HUES64 (cell line): ENCODE measurements around the gene THBS2.

ENCODE experiments used
- H3K27ac ChIP-seq: 2 replicates; pipeline ENCODE4 v1.7.0; 2013; ENCODE audit warnings: low read depth, low read length, inconsistent platforms
- H3K27me3 ChIP-seq: 2 replicates; pipeline ENCODE4 v1.6.1; 2013; ENCODE audit warnings: mild to moderate bottlenecking, low read length; ENCODE audit not compliant: insufficient read depth
- H3K36me3 ChIP-seq: 2 replicates; pipeline ENCODE4 v1.6.1; 2013; ENCODE audit warnings: mild to moderate bottlenecking, low read length; ENCODE audit not compliant: insufficient read depth
- H3K4me1 ChIP-seq: 2 replicates; pipeline ENCODE4 v1.6.1; 2013; ENCODE audit warnings: mild to moderate bottlenecking, low read length, moderate library complexity; ENCODE audit not compliant: insufficient read depth
- H3K4me3 ChIP-seq: 2 replicates; pipeline ENCODE4 v1.5.1; 2013; ENCODE audit warnings: mild to moderate bottlenecking, low read length, moderate library complexity
- H3K9ac ChIP-seq: 2 replicates; pipeline ENCODE4 v1.6.1; 2013; ENCODE audit warnings: mild to moderate bottlenecking, low read depth, low read length
- H3K9me3 ChIP-seq: 2 replicates; pipeline ENCODE4 v1.6.1; 2013; ENCODE audit warnings: low read depth, low read length; ENCODE audit not compliant: insufficient read depth
- WGBS: fragments of 150-250, 120-280 bp; methylation state at CpG from one replicate; pipeline ENCODE4 v1.1.7; 2013; ENCODE audit warnings: missing lambda C conversion rate; 5-methylcytosine and 5-hydroxymethylcytosine counted together

The THBS2 gene

DNA sequence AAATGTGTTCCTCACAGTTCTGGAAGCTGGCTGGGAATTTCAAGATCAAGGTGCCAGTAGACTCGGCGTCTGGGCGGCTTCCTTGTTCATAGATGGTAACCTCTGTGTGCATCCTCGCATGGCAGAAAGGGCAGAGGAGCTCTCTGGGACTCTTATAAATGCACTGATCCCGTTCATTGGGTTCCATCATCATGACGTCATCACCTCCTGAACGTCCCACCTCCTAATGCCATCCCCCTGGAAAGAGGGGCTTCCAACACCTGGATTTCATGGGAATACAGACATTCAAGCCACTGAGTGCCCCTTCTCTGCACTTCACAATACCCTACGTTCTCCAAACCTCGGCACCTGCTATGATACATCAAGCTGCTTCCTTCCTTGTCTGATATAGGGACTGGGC is 37.5 kb upstream of the THBS2 start:
- Histone ChIP-seq H3K4me1 (peaks cover 5% of the 10 kb centered on the region; the same call in 1 of the 2 replicates), H3K4me3 (no peak overlapping the region), H3K36me3 (no peaks in the 10 kb centered on the region), H3K9me3 (no peaks in the 10 kb centered on the region), H3K9ac (no peak overlapping the region), H3K27me3 (no peaks in the 10 kb centered on the region), H3K27ac (no peak overlapping the region)
- WGBS, result 93% methylated on average over 9 of the region's 9 CpGs

DNA sequence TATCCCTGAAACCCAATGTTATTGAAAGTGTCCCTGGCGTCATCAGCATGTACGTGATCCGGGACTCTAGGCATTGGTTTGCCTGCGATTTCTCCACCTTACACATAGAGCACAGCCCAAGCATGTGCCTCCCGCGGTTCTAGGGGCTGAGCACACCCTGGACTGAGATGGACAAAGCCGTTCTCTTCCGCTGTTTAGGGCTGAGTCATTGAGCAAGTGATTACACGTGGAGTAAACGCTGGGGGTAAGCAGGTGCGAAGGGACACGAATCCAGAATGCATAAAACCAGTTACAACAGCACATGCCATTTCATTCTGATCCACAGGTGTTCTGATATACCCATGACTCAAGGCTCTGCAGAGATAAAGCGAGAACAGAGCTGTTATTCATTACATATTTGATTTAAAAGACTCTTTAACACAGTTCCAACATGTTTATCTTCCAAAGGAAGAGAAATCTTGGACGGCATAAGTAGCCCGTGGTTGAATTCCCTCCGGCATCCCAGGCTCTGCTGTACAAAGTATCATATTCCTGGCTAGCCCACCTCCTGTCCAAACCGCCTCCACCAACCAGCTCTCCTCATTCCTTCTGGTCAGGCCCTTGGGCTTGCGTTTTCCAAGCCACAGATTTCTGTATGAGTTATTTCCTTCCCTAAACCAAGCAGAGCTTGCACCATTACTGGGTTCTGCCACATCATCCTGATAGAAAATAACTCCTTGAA is 36.1 kb upstream of the THBS2 start:
- H3K4me1 ChIP-seq, result peaks cover 5% of the 10 kb centered on the region; the same call in 1 of the 2 replicates
- H3K27ac ChIP-seq, result no peak overlapping the region
- no peaks in the 10 kb centered on the region for H3K9me3 ChIP-seq
- H3K9ac ChIP-seq, result no peak overlapping the region
- WGBS, result 95% methylated on average over 18 of the region's 18 CpGs
- no peaks in the 10 kb centered on the region for H3K36me3 ChIP-seq
- no peak overlapping the region for H3K4me3 ChIP-seq
- no peaks in the 10 kb centered on the region for H3K27me3 ChIP-seq

DNA sequence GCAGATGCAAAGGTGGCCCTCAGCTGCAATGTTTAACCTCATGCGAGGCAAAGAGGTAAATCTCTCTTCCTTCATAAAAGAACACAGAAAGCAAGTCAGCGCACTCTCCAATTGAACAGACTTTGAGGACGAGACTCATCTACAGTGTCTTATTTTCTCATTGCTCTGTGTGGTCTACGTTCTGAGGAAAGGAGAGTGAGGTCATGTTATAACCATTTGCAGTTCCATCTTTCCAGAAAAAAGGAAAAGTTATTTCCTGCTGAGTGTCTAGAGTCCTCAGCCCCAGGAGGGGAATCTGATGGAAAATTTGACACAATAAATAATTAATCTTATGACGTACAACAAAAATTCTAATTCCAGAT is 35.6 kb upstream of the THBS2 start:
- Histone ChIP-seq H3K9me3 (no peaks in the 10 kb centered on the region), H3K27ac (no peak overlapping the region), H3K27me3 (no peaks in the 10 kb centered on the region), H3K4me3 (no peak overlapping the region), H3K9ac (no peak overlapping the region), H3K36me3 (no peaks in the 10 kb centered on the region), H3K4me1 (peaks cover 5% of the 10 kb centered on the region; the same call in 1 of the 2 replicates)
- 94% methylated on average over 5 of the region's 5 CpGs for WGBS

DNA sequence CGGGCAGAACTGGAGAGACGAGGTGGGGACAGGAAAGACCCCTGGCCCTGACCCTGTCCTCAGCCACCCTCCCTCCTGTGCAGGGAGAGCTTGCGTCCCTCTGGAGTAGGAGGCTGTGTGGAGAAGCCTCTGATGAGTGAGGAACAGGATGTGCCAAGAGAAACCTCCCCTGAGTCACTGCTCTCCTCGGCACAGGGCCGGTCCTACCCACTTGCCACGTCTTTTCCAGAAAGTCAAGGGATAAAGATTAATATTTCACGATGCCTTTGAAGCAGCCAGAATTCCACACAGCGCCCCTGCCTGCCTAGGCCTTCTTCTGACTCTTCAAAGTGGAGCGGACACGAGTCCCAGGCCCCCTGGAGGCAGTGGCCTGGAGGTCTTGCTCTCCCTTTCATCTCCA is 34.9 kb upstream of the THBS2 start:
- no peaks in the 10 kb centered on the region for H3K9me3 ChIP-seq
- H3K27ac ChIP-seq, result no peak overlapping the region
- WGBS, result 94% methylated on average over 9 of the region's 10 CpGs
- H3K4me1 ChIP-seq, result peaks cover 5% of the 10 kb centered on the region; the same call in 1 of the 2 replicates
- no peaks in the 10 kb centered on the region for H3K36me3 ChIP-seq
- H3K4me3 ChIP-seq, result no peak overlapping the region
- no peaks in the 10 kb centered on the region for H3K27me3 ChIP-seq
- H3K9ac ChIP-seq, result no peak overlapping the region

DNA sequence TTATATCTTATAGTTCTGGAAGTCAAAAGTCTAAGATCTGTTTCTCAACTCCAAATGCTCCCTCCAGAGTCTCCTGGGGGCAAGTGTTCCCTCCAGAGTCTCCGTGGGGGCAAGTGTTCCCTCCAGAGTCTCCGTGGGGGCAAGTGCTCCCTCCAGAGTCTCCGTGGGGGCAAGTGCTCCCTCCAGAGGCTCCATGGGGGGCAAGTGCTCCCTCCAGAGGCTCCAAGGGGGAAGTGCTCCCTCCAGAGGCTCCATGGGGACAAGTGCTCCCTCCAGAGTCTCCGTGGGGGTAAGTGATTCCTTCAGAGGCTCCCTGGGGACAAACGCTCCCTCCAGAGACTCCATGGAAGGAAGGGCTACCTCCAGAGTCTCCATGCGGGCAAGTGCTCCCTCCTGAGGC is 34.0 kb upstream of the THBS2 start:
- Histone ChIP-seq H3K27ac (no peak overlapping the region), H3K4me1 (peaks cover 2% of the 10 kb centered on the region; the same call in 1 of the 2 replicates), H3K36me3 (no peaks in the 10 kb centered on the region), H3K4me3 (no peak overlapping the region), H3K9ac (no peak overlapping the region), H3K9me3 (no peaks in the 10 kb centered on the region), H3K27me3 (no peaks in the 10 kb centered on the region)
- 83% methylated on average over 6 of the region's 6 CpGs for WGBS

DNA sequence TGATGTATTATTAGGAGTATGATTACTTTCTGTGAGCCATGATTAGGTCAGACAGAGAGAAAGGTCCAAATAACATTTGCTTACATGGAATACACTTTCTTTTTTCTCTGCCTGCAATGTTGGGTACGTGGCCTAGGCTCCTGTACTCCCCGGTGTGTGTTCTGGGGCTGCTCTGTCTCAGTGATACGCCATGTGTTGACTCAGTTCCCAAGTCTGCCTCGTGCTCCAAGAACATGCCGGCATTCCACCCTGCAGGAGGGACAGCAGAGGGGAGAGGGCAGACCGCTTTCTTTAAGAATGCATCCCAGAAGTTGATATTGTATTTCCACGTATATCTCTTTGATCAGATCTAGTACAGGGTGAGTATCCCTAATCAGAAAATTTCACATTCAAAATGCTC is 33.3 kb upstream of the THBS2 start:
- H3K4me3 ChIP-seq, result no peak overlapping the region
- no peaks in the 10 kb centered on the region for H3K36me3 ChIP-seq
- H3K27ac ChIP-seq, result no peak overlapping the region
- H3K27me3 ChIP-seq, result no peaks in the 10 kb centered on the region
- no peaks in the 10 kb centered on the region for H3K4me1 ChIP-seq
- no peaks in the 10 kb centered on the region for H3K9me3 ChIP-seq
- H3K9ac ChIP-seq, result no peak overlapping the region
- 90% methylated on average over 6 of the region's 7 CpGs for WGBS

DNA sequence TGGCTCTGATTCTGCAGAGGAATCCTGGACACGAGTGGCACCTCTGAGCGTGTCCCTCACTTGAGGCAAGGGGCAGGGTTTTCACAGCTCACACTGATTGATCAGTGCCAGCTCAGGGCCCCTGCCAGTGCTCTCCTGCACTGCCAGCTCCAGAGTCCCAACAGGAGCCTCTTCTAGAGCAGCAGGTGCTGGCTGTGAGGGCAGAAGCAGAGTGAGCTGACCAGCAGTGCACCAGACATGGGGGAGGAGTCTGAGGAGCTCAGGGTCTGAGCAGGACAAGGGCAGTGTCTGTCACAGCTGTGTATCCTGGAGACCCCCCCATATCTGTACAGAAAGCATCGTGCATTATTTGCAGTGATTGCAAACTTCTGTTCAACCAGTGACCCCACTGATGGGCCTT is 31.5 kb upstream of the THBS2 start:
- H3K4me3 ChIP-seq, result no peak overlapping the region
- 94% methylated on average over 3 of the region's 3 CpGs for WGBS
- H3K36me3 ChIP-seq, result no peaks in the 10 kb centered on the region
- H3K9me3 ChIP-seq, result no peaks in the 10 kb centered on the region
- no peaks in the 10 kb centered on the region for H3K4me1 ChIP-seq
- no peak overlapping the region for H3K27ac ChIP-seq
- H3K27me3 ChIP-seq, result no peaks in the 10 kb centered on the region
- no peak overlapping the region for H3K9ac ChIP-seq

DNA sequence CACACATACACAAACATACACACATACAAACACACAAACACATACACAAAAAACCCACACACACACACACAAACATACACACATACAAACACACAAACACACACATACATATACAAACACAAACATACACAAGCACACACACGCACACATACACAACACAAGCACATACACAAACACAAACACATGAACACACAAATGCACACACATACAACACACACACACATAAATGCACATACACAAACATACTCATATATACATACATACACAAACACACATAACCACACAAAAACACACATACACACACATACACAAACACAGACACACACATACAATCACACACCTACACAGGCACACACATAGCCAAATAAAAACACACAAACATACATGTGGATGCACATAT is 30.3 kb upstream of the THBS2 start:
- WGBS, result 90% methylated on average over 1 of the region's 1 CpG
- H3K4me3 ChIP-seq, result no peak overlapping the region
- H3K36me3 ChIP-seq, result no peaks in the 10 kb centered on the region
- no peaks in the 10 kb centered on the region for H3K4me1 ChIP-seq
- no peaks in the 10 kb centered on the region for H3K9me3 ChIP-seq
- no peak overlapping the region for H3K27ac ChIP-seq
- H3K27me3 ChIP-seq, result no peaks in the 10 kb centered on the region
- no peak overlapping the region for H3K9ac ChIP-seq

DNA sequence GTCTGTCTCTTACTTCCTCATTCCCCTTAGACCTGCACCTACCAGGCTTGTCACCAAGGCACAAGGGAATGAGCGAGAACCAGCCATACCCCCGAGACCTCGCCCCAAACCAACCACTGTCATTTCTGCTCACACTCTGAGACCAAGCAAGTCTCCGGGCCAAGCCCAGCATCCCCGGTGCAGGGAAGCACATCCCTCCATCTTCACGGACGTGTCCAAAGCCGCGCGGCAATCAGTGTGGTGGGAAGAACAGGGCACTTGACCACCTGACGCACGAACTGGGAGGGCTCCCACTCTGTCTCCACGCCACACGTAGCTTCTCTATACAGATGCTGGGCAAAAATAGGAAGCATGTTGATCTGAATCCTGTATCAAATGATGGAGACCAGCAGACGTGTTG is 28.4 kb upstream of the THBS2 start:
- Histone ChIP-seq H3K9ac (no peak overlapping the region), H3K27me3 (no peaks in the 10 kb centered on the region), H3K4me3 (no peak overlapping the region), H3K4me1 (no peaks in the 10 kb centered on the region), H3K9me3 (no peaks in the 10 kb centered on the region), H3K36me3 (no peaks in the 10 kb centered on the region), H3K27ac (no peak overlapping the region)
- WGBS, result 96% methylated on average over 15 of the region's 15 CpGs

DNA sequence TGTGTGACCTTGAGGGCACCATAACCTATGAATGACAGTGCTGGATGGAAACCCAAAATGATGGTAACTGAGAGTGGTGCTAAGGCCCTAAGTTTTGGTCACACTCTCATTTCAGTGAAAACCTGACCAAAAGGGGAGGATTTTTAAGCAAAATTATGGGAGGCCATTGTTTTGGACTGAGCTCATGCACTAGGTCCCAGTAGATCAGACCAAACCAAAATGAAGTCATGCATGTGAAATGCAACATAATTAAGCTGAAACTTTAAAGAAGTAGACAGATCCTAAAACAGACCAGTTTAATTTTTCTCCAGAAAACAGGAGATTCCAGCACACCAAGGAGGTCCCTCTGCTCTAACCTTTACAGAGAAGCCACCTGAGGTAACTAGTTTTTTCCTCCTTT is 24.0 kb upstream of the THBS2 start:
- H3K9ac ChIP-seq, result no peak overlapping the region
- H3K36me3 ChIP-seq, result no peaks in the 10 kb centered on the region
- no peak overlapping the region for H3K27ac ChIP-seq
- no peaks in the 10 kb centered on the region for H3K27me3 ChIP-seq
- no peak overlapping the region for H3K4me3 ChIP-seq
- no peaks in the 10 kb centered on the region for H3K4me1 ChIP-seq
- no peaks in the 10 kb centered on the region for H3K9me3 ChIP-seq

DNA sequence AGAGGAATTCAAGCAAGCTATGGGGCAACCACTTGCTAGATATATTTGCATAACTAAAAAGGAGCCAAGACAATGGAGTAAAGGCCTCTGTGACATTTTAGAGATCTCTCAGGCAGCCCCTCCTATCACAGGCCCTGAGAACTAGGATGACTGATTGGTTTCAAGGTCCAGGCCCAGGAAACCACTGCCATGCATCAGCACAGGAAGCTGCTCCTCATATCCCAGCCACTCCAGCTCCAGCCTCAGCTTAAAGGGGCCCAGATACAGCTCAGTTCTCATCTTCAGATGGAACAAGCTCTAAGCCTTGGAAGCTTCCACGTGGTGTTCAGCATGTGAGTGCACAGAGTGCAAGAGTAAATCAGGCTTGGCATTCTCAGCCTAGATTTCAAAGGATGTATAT is 21.1 kb upstream of the THBS2 start:
- H3K4me3 ChIP-seq, result no peak overlapping the region
- H3K36me3 ChIP-seq, result no peaks in the 10 kb centered on the region
- H3K9ac ChIP-seq, result no peak overlapping the region
- H3K27me3 ChIP-seq, result no peaks in the 10 kb centered on the region; the same call in 1 of the 2 replicates
- no peak overlapping the region for H3K27ac ChIP-seq
- 74% methylated on average over 1 of the region's 1 CpG for WGBS
- no peaks in the 10 kb centered on the region for H3K9me3 ChIP-seq
- H3K4me1 ChIP-seq, result peaks cover 21% of the 10 kb centered on the region

DNA sequence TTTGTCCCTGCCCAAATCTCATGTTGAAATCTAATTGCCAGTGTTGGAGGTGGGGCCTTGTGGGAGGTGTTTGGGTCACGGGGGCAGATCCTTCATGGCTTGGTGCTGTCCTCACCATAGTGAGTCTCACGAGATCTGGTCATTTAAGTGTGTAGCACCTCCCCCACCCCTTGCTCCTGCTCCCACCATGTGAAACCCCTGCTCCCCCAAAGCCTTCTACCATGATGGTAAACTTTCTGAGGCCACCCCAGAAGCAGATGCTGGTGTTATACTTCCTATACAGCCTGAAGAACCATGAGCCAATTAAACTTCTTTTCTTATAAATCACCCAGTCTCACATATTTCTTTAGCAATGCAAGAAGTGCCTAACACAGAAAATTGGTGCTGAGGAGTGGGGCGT is 19.9 kb upstream of the THBS2 start:
- Histone ChIP-seq H3K9me3 (no peaks in the 10 kb centered on the region), H3K9ac (no peak overlapping the region), H3K27ac (no peak overlapping the region), H3K4me1 (peaks cover 26% of the 10 kb centered on the region), H3K4me3 (no peak overlapping the region), H3K36me3 (no peaks in the 10 kb centered on the region), H3K27me3 (no peaks in the 10 kb centered on the region; the same call in 1 of the 2 replicates)
- WGBS, result 93% methylated on average over 3 of the region's 3 CpGs
